ENCODE measurements around the gene AFG3L2.

DNA sequence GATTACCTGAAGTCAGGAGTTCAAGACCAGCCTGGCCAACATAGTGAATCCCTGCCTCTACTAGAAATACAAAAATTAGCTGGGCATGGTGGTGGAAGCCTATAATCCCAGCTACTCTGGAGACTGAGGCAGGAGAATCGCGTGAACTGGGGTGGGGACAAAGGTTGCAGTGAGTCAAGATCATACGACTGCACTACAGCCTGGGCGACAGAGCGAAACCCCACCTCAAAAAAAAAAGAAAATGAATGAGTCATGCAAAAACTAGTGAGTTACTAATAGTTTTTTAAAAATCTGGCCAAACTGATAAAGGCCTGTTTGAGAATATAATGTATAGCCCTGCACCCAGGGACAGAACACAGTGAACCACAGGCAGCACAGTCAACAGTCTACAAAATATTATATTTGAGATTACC, 17.5 kb downstream of the AFG3L2 start:
- TF ChIP-seq, protein P1, sequence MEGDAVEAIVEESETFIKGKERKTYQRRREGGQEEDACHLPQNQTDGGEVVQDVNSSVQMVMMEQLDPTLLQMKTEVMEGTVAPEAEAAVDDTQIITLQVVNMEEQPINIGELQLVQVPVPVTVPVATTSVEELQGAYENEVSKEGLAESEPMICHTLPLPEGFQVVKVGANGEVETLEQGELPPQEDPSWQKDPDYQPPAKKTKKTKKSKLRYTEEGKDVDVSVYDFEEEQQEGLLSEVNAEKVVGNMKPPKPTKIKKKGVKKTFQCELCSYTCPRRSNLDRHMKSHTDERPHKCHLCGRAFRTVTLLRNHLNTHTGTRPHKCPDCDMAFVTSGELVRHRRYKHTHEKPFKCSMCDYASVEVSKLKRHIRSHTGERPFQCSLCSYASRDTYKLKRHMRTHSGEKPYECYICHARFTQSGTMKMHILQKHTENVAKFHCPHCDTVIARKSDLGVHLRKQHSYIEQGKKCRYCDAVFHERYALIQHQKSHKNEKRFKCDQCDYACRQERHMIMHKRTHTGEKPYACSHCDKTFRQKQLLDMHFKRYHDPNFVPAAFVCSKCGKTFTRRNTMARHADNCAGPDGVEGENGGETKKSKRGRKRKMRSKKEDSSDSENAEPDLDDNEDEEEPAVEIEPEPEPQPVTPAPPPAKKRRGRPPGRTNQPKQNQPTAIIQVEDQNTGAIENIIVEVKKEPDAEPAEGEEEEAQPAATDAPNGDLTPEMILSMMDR (IDR thresholded peaks at IDR 0.05) = no peak
- no peak for TF ChIP-seq POLR2A (IDR thresholded peaks at IDR 0.05; ENCODE audit: low read depth)
- no peak for TF ChIP-seq POLR2AphosphoS5 (IDR thresholded peaks at IDR 0.05)

Measured in esophagus muscularis mucosa (tissue), 3 donors.